BJ (cell line): Measurements from ENCODE around the gene TMEM108. TPM values are rescaled to one million over a fixed set of nuclear protein-coding genes. Genes with fewer than 3 reads are reported as not detected.

Experiments used
- CTCF ChIA-PET: fragments of 350-600 bp; formaldehyde crosslinking; extraction: SDS; loops from one replicate; lab custom pipeline; 2021; ENCODE audit warnings: antibody characterized with exemption, inconsistent platforms; lab: Yijun Ruan, JAX
- POLR2A ChIA-PET: fragments of 300-600 bp; sonication (Branson Sonifier 250); formaldehyde crosslinking; extraction: SDS; loops from one replicate; lab custom pipeline; 2021; ENCODE audit warnings: antibody characterized with exemption; lab: Charles Lee
- DNase-seq: peaks from one replicate; pipeline ENCODE4 v3.0.0-alpha.2; 2011; ENCODE audit warnings: low read depth
- H3K27me3 ChIP-seq: 2 replicates; pipeline ENCODE4 v1.6.0; 2011; ENCODE audit warnings: low read length; ENCODE audit not compliant: control insufficient read depth, insufficient read depth
- H3K36me3 ChIP-seq: 2 replicates; pipeline ENCODE4 v1.5.1; 2011; ENCODE audit warnings: low read length; ENCODE audit not compliant: control insufficient read depth, insufficient read depth
- H3K4me3 ChIP-seq: 2 replicates; pipeline ENCODE4 v1.5.1; 2011; ENCODE audit warnings: low read depth, mild to moderate bottlenecking, control low read depth, low read length
- polyA plus RNA-seq: library from polyadenylated mRNA; depleted of rRNA; stranded (reverse); fragments of >200 nt; gene quantifications from 2 replicates; pipeline ENCODE4 v1.2.3, GENCODE V29; 2011
- TF ChIP-seq, protein P1 (sequence below): IDR thresholded peaks from 2 replicates; pipeline ENCODE4 v1.5.1; 2011; ENCODE audit warnings: low read depth, mild to moderate bottlenecking, control low read depth, inconsistent platforms, low read length, moderate library complexity; ENCODE audit not compliant: insufficient read depth

Gene TMEM108
- polyA plus RNA-seq, 1 experiment, result not detected

DNA sequence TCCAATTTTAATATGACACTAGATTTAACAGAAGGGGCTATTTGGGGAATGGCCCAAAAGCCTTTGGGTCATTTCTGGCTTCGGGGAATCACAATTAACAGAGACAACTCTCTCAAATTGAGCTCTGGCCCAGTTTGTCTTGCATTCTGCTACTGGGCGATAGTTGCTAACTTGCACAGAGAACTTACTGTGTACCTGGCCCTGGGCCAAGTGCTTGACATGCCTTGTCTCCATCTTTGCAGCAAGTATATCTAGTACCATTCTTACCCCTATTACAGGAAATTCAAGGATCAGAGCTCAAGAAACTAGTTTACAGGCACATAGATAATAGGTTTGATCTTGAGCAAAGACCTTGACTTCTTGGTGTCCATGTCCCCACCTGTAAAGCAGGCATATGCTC is 175.7 kb downstream of the TMEM108 start:
- Histone ChIP-seq H3K36me3 (no peaks in the 10 kb centered on the region), H3K27me3 (no peaks in the 10 kb centered on the region), H3K4me3 (no peak overlapping the region)
- DNase-seq, result no peak
- TF ChIP-seq, protein P1, sequence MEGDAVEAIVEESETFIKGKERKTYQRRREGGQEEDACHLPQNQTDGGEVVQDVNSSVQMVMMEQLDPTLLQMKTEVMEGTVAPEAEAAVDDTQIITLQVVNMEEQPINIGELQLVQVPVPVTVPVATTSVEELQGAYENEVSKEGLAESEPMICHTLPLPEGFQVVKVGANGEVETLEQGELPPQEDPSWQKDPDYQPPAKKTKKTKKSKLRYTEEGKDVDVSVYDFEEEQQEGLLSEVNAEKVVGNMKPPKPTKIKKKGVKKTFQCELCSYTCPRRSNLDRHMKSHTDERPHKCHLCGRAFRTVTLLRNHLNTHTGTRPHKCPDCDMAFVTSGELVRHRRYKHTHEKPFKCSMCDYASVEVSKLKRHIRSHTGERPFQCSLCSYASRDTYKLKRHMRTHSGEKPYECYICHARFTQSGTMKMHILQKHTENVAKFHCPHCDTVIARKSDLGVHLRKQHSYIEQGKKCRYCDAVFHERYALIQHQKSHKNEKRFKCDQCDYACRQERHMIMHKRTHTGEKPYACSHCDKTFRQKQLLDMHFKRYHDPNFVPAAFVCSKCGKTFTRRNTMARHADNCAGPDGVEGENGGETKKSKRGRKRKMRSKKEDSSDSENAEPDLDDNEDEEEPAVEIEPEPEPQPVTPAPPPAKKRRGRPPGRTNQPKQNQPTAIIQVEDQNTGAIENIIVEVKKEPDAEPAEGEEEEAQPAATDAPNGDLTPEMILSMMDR, result no peak
- ChIA-PET POLR2A (no interaction called here), CTCF (no interaction called here)

DNA sequence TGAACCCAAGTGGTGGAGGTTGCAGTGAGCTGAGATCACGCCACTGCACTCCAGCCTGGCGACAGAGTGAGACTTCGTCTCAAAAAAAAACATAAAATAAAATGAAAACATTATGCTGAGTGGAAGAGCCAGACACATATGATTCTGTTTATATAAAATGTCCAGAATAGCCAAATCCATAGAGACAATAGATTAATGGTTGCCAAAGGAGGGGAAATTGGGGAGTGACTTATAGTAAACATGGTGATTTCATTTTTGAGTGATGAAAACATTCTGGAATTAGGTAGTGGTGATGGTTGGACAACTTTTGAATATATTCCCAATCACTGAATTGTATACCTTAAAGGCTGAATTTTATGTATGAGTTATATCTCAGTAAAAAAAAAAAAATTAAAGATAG is 189.6 kb downstream of the TMEM108 start:
- CTCF ChIA-PET, result no interaction called here
- no peaks in the 10 kb centered on the region for H3K27me3 ChIP-seq
- no peak overlapping the region for H3K4me3 ChIP-seq
- DNase-seq, result no peak
- no peaks in the 10 kb centered on the region for H3K36me3 ChIP-seq
- TF ChIP-seq, protein P1, result no peak
- POLR2A ChIA-PET, result no interaction called here

DNA sequence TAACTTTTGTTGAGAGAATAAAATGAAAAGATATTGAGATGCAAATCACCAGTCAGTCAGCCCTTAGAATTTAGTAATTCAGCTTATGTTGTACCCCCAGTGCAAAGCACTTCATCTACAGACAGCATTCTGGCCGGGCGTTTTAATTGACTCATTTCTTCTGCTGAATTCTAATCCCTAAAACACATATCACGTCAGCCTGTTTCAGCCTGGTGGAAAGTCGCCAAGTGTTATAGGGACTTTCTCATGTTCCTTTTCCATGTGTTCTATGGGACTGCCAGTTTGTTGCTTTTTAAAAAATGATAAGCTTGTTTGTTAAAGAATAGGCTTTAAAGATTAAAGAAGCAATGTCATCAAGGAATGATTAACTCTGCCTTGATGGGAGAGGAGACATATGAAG is 192.0 kb downstream of the TMEM108 start:
- ChIA-PET CTCF (no interaction called here), POLR2A (no interaction called here)

DNA sequence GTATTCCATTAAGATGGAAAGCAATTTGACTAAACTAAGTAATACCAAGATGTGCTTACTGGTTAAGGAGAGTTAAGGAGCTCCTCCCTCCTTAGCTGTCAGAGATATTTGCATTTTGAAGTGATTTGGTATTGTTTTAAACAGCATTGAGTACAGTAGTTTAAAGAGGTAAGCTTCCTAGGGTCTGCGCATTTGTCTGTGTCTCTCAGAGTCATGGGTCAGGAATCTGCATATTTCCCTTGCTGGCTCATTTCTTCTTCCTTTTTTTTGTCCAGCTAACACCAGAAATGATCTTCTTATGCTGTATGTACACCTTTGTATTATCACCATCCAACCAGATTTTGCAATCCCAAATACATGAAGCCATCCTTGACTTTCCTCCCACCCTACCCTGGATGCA is 198.7 kb downstream of the TMEM108 start:
- Histone ChIP-seq H3K4me3 (no peak overlapping the region), H3K27me3 (no peaks in the 10 kb centered on the region), H3K36me3 (no peaks in the 10 kb centered on the region)
- ChIA-PET POLR2A (no interaction called here), CTCF (interaction anchor here (0.6 kb wide), 1 partner anchor 153 kb away, joined by 3 read pairs; no protein-coding TSS in a partner anchor)
- DNase-seq, result no peak
- TF ChIP-seq, protein P1, result no peak

More for the DNA sequence above, 192.0 kb downstream of the TMEM108 start:
- Histone ChIP-seq H3K4me3 (no peak overlapping the region), H3K27me3 (no peaks in the 10 kb centered on the region), H3K36me3 (no peaks in the 10 kb centered on the region)
- TF ChIP-seq, protein P1, result no peak
- no peak for DNase-seq

DNA sequence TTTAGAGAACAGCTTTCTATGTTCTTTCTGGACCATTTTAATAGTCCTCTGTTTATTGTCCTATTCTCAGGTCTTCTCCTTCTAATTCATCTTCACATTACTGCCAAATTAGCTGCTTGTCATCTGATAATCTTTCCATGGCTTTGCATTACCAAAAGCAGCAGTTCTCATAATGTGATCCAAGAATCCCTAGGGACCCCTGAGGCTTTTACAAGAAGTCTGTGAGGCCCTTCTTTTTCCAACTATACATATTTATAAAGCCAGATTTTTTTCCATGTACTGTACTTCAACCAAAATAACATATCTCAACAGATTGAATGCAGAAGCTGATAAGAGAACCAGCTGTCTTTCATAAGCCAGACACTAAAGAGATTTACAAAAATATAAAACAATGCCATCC is 199.2 kb downstream of the TMEM108 start:
- Histone ChIP-seq H3K27me3 (no peaks in the 10 kb centered on the region), H3K36me3 (no peaks in the 10 kb centered on the region), H3K4me3 (no peak overlapping the region)
- ChIA-PET POLR2A (no interaction called here), CTCF (no interaction called here)
- TF ChIP-seq, protein P1, result no peak
- DNase-seq, result no peak
